GM23338 (cell line): Measurements from ENCODE around the gene FTCD. TPM values are rescaled to one million over a fixed set of nuclear protein-coding genes. Genes with fewer than 3 reads are reported as not detected.

Source experiments
- ATAC-seq: fragments of 200-7000 bp; cut with Tn5 transposase; 3 replicates; pipeline ENCODE4 v1.9.1; 2020
- DNase-seq: peaks from one replicate; pipeline ENCODE4 v3.0.0-alpha.2; 2015; ENCODE audit warnings: low spot score
- H2AFZ ChIP-seq: fragments of 200-600 bp; sonication (generic); 2 replicates; pipeline ENCODE4 v1.8.0; 2016; ENCODE audit warnings: antibody characterized with exemption, mild to moderate bottlenecking, moderate library complexity
- H3F3A ChIP-seq: fragments of 200-600 bp; sonication (generic); replicated peaks from 2 replicates; pipeline ENCODE4 v1.8.0; 2017; ENCODE audit warnings: antibody characterized with exemption, mixed run types, low read depth
- H3K27ac ChIP-seq: fragments of 200-600 bp; sonication (generic); 2 replicates; pipeline ENCODE4 v1.6.1; 2016; ENCODE audit warnings: low read depth
- H3K27me3 ChIP-seq: fragments of 200-600 bp; sonication (generic); 2 replicates; pipeline ENCODE4 v1.8.0; 2016; ENCODE audit warnings: mild to moderate bottlenecking, mixed run types, moderate library complexity; ENCODE audit not compliant: insufficient read depth
- H3K36me3 ChIP-seq: fragments of 200-600 bp; sonication (generic); 2 replicates; pipeline ENCODE4 v1.8.0; 2016; ENCODE audit warnings: mild to moderate bottlenecking; ENCODE audit not compliant: insufficient read depth
- H3K4me1 ChIP-seq: fragments of 200-600 bp; sonication (generic); 2 replicates; pipeline ENCODE4 v1.8.0; 2016; ENCODE audit warnings: mild to moderate bottlenecking, moderate library complexity; ENCODE audit not compliant: insufficient read depth
- H3K4me2 ChIP-seq: fragments of 200-600 bp; sonication (generic); 2 replicates; pipeline ENCODE4 v1.7.1; 2017; ENCODE audit warnings: mixed run types
- H3K4me3 ChIP-seq: fragments of 200-600 bp; sonication (generic); 2 replicates; pipeline ENCODE4 v1.6.1; 2016; ENCODE audit warnings: mixed run types
- H3K79me2 ChIP-seq: fragments of 200-600 bp; sonication (generic); replicated peaks from 2 replicates; pipeline ENCODE4 v1.8.0; 2017; ENCODE audit warnings: mild to moderate bottlenecking; ENCODE audit not compliant: insufficient read depth
- H3K9me2 ChIP-seq: fragments of 200-600 bp; sonication (generic); 2 replicates; pipeline ENCODE4 v1.8.0; 2017; ENCODE audit not compliant: insufficient read depth
- H4K20me1 ChIP-seq: fragments of 200-600 bp; sonication (generic); replicated peaks from 2 replicates; pipeline ENCODE4 v1.8.0; 2017; ENCODE audit warnings: mild to moderate bottlenecking; ENCODE audit not compliant: insufficient read depth
- H3K27ac Mint-ChIP-seq: 2 replicates; pipeline ENCODE4 v1.8.0; 2020; ENCODE audit warnings: inconsistent platforms, mild to moderate bottlenecking, moderate library complexity, mixed read lengths
- H3K27me3 Mint-ChIP-seq: 3 replicates; pipeline ENCODE4 v1.8.0; 2022; ENCODE audit warnings: low read depth, mild to moderate bottlenecking, moderate library complexity, mixed read lengths, inconsistent platforms; ENCODE audit not compliant: insufficient read depth, poor library complexity
- H3K36me3 Mint-ChIP-seq: 3 replicates; pipeline ENCODE4 v1.8.0; 2021; ENCODE audit warnings: low read depth, mild to moderate bottlenecking, inconsistent platforms, moderate library complexity, mixed read lengths
- H3K4me1 Mint-ChIP-seq: 3 replicates; pipeline ENCODE4 v1.8.0; 2020; ENCODE audit warnings: mild to moderate bottlenecking, inconsistent platforms, mixed read lengths
- H3K4me3 Mint-ChIP-seq: 3 replicates; pipeline ENCODE4 v1.8.0; 2021; ENCODE audit warnings: moderate library complexity, mild to moderate bottlenecking, inconsistent platforms, mixed read lengths
- H3K9me3 Mint-ChIP-seq: 3 replicates; pipeline ENCODE4 v1.8.0; 2020; ENCODE audit warnings: moderate library complexity, mild to moderate bottlenecking, inconsistent platforms, mixed read lengths
- EZH2 ChIP-seq: fragments of 200-600 bp; sonication (generic); IDR thresholded peaks from one replicate; pipeline ENCODE4 v1.8.0; 2017; ENCODE audit warnings: antibody characterized with exemption, mild to moderate bottlenecking, low read depth; ENCODE audit not compliant: unreplicated experiment
- EZH2phosphoT487 ChIP-seq: fragments of 200-600 bp; sonication (generic); IDR thresholded peaks from one replicate; pipeline ENCODE4 v1.8.1; 2018; ENCODE audit warnings: antibody characterized with exemption; ENCODE audit not compliant: unreplicated experiment
- JUNB ChIP-seq: IDR thresholded peaks from one replicate; pipeline ENCODE4 v1.6.1; 2016; ENCODE audit warnings: antibody characterized with exemption; ENCODE audit not compliant: unreplicated experiment
- POLR2AphosphoS5 ChIP-seq: IDR thresholded peaks from 2 replicates; pipeline ENCODE4 v1.6.1; 2016; ENCODE audit warnings: antibody characterized with exemption, low read depth
- ZNF114 ChIP-seq: fragments of 250-450 bp; sonication (Bioruptor Pico); IDR thresholded peaks from 2 replicates; pipeline ENCODE4 v1.5.0; 2020; ENCODE audit warnings: mild to moderate bottlenecking, moderate library complexity
- ZNF331 ChIP-seq: fragments of 250-450 bp; sonication (Bioruptor Pico); IDR thresholded peaks from 2 replicates; pipeline ENCODE4 v1.5.0; 2020; ENCODE audit warnings: low read depth, mild to moderate bottlenecking, moderate library complexity
- polyA plus RNA-seq: library from polyadenylated mRNA; unstranded; fragments of >200 nt; fragmentation: Nextera tagmentation; extraction: Ambion mirVana; gene quantifications from 2 replicates; pipeline ENCODE4 v1.2.1, GENCODE V29; 2016
- total RNA-seq: library from RNA; depleted of rRNA; stranded (reverse); fragments of >200 nt; shearing (Covaris generic); gene quantifications from 2 replicates; pipeline ENCODE4 v1.2.3, GENCODE V29; 2014
- TF ChIP-seq, protein P1 (sequence below): fragments of 250-450 bp; sonication (Bioruptor Pico); IDR thresholded peaks from 2 replicates; pipeline ENCODE4 v1.5.0; 2020; ENCODE audit warnings: mild to moderate bottlenecking, moderate library complexity
- TF ChIP-seq, protein P2 (sequence below): IDR thresholded peaks from 2 replicates; pipeline ENCODE4 v1.6.1; 2016; ENCODE audit warnings: antibody characterized with exemption

Gene FTCD
- total and polyA plus RNA-seq, 2 experiments from 2014 or later = 0.90 to 2.3 TPM

DNA sequence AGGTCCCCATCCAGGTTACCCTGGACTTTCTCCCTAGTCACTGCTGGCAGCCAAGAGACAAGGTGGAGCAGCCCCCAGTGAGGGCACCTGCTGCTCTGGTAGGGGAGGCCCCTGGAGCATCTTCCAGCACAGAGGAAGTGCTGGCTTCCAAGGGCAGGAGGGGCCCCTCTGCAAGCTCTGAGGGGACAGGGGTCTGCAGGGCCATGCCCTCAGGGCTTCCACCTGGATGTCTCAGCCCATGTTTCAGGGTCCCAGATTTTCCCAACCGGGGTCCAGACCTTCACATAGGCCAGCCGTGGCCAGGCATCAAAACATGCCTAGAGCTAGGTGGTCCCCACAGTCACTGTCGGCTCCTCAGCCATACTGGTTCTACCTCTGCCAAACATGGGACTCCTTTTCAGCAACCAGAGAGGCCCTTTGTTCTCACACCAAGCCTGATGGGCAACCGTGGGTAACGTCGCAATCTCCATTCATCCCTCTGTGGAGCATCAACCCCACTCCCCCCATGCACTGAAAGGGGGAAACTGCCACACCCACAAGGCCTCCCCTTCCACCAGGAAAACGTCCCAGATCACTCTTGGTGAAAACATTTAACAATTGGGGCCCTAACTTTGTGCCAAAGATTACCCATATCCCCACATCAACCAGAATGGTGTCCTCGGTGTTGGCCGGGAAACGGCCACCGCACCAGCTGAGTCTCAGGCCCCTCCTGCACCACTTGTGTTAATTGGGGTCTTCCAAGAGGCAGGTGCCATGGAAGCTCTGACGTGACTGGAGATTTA lies 59.4 kb downstream of the FTCD start (continued):
- TF ChIP-seq POLR2AphosphoS5 (no peak), EZH2 (no peak), EZH2phosphoT487 (no peak), ZNF331 (no peak), ZNF114 (CRISPR knock-in tag) (no peak)
- TF ChIP-seq, protein P1, sequence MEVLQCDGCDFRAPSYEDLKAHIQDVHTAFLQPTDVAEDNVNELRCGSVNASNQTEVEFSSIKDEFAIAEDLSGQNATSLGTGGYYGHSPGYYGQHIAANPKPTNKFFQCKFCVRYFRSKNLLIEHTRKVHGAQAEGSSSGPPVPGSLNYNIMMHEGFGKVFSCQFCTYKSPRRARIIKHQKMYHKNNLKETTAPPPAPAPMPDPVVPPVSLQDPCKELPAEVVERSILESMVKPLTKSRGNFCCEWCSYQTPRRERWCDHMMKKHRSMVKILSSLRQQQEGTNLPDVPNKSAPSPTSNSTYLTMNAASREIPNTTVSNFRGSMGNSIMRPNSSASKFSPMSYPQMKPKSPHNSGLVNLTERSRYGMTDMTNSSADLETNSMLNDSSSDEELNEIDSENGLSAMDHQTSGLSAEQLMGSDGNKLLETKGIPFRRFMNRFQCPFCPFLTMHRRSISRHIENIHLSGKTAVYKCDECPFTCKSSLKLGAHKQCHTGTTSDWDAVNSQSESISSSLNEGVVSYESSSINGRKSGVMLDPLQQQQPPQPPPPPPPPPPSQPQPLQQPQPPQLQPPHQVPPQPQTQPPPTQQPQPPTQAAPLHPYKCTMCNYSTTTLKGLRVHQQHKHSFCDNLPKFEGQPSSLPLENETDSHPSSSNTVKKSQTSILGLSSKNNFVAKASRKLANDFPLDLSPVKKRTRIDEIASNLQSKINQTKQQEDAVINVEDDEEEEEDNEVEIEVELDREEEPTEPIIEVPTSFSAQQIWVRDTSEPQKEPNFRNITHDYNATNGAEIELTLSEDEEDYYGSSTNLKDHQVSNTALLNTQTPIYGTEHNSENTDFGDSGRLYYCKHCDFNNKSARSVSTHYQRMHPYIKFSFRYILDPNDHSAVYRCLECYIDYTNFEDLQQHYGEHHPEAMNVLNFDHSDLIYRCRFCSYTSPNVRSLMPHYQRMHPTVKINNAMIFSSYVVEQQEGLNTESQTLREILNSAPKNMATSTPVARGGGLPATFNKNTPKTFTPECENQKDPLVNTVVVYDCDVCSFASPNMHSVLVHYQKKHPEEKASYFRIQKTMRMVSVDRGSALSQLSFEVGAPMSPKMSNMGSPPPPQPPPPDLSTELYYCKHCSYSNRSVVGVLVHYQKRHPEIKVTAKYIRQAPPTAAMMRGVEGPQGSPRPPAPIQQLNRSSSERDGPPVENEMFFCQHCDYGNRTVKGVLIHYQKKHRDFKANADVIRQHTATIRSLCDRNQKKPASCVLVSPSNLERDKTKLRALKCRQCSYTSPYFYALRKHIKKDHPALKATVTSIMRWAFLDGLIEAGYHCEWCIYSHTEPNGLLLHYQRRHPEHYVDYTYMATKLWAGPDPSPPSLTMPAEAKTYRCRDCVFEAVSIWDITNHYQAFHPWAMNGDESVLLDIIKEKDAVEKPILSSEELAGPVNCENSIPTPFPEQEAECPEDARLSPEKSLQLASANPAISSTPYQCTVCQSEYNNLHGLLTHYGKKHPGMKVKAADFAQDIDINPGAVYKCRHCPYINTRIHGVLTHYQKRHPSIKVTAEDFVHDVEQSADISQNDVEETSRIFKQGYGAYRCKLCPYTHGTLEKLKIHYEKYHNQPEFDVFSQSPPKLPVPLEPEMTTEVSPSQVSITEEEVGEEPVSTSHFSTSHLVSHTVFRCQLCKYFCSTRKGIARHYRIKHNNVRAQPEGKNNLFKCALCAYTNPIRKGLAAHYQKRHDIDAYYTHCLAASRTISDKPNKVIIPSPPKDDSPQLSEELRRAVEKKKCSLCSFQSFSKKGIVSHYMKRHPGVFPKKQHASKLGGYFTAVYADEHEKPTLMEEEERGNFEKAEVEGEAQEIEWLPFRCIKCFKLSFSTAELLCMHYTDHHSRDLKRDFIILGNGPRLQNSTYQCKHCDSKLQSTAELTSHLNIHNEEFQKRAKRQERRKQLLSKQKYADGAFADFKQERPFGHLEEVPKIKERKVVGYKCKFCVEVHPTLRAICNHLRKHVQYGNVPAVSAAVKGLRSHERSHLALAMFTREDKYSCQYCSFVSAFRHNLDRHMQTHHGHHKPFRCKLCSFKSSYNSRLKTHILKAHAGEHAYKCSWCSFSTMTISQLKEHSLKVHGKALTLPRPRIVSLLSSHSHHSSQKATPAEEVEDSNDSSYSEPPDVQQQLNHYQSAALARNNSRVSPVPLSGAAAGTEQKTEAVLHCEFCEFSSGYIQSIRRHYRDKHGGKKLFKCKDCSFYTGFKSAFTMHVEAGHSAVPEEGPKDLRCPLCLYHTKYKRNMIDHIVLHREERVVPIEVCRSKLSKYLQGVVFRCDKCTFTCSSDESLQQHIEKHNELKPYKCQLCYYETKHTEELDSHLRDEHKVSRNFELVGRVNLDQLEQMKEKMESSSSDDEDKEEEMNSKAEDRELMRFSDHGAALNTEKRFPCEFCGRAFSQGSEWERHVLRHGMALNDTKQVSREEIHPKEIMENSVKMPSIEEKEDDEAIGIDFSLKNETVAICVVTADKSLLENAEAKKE (CRISPR knock-in tag) = no peak

DNA sequence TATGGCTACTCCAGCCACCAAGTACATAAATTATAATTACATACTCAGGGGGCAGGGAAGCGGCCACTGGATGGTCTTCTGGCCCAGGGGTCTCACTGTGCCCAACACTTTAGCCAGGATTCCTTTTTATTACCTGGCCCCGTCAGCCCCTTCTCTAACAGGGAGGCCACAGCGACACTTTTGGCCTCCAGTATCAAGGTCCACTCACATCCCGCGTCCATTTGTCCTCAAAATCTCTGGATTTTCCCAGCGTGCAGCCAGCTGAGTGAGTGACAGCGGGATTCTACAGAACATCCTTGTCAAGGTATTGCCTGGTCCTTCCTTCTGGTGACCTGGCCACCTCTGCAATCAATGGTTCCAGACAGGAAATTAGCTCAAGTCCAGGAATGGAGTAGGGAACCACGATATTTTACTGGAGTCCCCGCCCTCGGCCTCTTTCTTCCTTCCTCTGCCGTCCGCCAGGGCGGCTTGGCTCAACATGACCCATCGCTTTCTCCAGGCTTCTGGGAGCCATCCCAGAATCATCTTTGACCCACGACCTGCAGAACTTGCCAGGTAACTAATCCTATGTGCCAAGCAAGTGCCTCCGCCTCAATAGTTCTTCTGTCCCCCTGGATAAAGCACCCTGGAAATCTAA lies 60.2 kb downstream of the FTCD start:
- ATAC-seq (no peak), DNase-seq (no peak)
- Histone ChIP-seq H3K4me3 (no peak overlapping the region), H4K20me1 (0 out of 2 replicates have a peak, but pooled peaks cover 4% of the 10 kb centered on the region), H3K4me1 (0 out of 2 replicates have a peak, but pooled peaks cover 3% of the 10 kb centered on the region), H3K9me2 (no peaks in the 10 kb centered on the region), H3K4me2 (no peak overlapping the region), H2AFZ (no peak overlapping the region), H3K79me2 (peaks cover 7% of the 10 kb centered on the region), H3K27me3 (peaks cover 12% of the 10 kb centered on the region; the same call in 1 of the 2 replicates), H3K36me3 (no peaks in the 10 kb centered on the region), H3K27ac (no peak overlapping the region), H3F3A (no peaks in the 10 kb centered on the region)
- peaks cover 29% of the 10 kb centered on the region for H3K27me3 Mint-ChIP-seq
- peaks cover 3% of the 10 kb centered on the region; the same call in 1 of the 3 replicates for H3K4me1 Mint-ChIP-seq
- H3K9me3 Mint-ChIP-seq = peaks cover 40% of the 10 kb centered on the region
- no peak overlapping the region for H3K27ac Mint-ChIP-seq
- H3K36me3 Mint-ChIP-seq = peaks cover 29% of the 10 kb centered on the region
- no peak overlapping the region for H3K4me3 Mint-ChIP-seq
- no peak for TF ChIP-seq POLR2AphosphoS5
- TF ChIP-seq ZNF331 = no peak
- TF ChIP-seq EZH2 = no peak
- no peak for TF ChIP-seq JUNB
- TF ChIP-seq, protein P2, sequence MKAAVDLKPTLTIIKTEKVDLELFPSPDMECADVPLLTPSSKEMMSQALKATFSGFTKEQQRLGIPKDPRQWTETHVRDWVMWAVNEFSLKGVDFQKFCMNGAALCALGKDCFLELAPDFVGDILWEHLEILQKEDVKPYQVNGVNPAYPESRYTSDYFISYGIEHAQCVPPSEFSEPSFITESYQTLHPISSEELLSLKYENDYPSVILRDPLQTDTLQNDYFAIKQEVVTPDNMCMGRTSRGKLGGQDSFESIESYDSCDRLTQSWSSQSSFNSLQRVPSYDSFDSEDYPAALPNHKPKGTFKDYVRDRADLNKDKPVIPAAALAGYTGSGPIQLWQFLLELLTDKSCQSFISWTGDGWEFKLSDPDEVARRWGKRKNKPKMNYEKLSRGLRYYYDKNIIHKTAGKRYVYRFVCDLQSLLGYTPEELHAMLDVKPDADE = no peak
- no peak for TF ChIP-seq ZNF114 (CRISPR knock-in tag)
